Measurements from ENCODE around the gene ZNF324. TPM values are rescaled to one million over a fixed set of nuclear protein-coding genes. Genes with fewer than 3 reads are reported as not detected.

The ZNF324 gene
- total RNA-seq, 1 donor from 2014 or later = 10.5 TPM

DNA sequence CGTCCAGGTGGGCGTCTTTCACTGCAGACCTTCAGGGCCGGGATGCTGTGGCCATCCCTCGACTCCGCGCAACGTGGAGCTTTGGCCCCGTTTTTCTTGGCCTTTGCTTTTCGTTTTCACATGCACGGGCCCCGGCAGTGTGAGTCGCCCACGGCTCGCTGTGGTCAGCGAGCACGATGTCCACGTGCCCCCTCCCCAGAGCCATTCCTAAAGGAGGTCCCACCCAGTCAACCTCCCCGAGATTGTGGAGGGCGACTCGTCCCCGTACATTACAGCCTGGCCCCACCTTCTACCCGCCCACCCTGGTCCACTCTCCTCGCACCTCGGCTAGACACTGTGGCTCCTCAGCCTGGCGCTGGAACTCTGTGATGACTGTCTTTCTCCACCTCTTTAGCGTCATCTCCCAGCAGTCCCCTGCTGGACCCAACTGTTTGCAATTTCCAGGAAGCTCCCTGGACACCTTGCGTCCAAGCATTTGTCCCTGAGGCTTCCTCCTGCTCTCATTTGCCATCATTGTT is 9.7 kb downstream of the ZNF324 start:
- H3K27ac Mint-ChIP-seq (ENCODE audit: unreplicated experiment) = peak overlapping the region; percentile 89
- H3K9me3 Mint-ChIP-seq (ENCODE audit: unreplicated experiment) = no peaks in the 10 kb centered on the region
- TF ChIP-seq, protein P1, sequence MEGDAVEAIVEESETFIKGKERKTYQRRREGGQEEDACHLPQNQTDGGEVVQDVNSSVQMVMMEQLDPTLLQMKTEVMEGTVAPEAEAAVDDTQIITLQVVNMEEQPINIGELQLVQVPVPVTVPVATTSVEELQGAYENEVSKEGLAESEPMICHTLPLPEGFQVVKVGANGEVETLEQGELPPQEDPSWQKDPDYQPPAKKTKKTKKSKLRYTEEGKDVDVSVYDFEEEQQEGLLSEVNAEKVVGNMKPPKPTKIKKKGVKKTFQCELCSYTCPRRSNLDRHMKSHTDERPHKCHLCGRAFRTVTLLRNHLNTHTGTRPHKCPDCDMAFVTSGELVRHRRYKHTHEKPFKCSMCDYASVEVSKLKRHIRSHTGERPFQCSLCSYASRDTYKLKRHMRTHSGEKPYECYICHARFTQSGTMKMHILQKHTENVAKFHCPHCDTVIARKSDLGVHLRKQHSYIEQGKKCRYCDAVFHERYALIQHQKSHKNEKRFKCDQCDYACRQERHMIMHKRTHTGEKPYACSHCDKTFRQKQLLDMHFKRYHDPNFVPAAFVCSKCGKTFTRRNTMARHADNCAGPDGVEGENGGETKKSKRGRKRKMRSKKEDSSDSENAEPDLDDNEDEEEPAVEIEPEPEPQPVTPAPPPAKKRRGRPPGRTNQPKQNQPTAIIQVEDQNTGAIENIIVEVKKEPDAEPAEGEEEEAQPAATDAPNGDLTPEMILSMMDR (IDR thresholded peaks at IDR 0.05; ENCODE audit: unreplicated experiment) = no peak
- peaks cover 10% of the 10 kb centered on the region for H3K36me3 Mint-ChIP-seq (ENCODE audit: low read depth, unreplicated experiment)
- H3K27me3 Mint-ChIP-seq (ENCODE audit: unreplicated experiment) = peaks cover 10% of the 10 kb centered on the region
- no peak for DNase-seq (ENCODE audit: low spot score)
- peaks cover 8% of the 10 kb centered on the region for H3K4me1 Mint-ChIP-seq (ENCODE audit: unreplicated experiment)
- H3K4me3 Mint-ChIP-seq (ENCODE audit: unreplicated experiment) = peak overlapping the region; percentile 85

DNA sequence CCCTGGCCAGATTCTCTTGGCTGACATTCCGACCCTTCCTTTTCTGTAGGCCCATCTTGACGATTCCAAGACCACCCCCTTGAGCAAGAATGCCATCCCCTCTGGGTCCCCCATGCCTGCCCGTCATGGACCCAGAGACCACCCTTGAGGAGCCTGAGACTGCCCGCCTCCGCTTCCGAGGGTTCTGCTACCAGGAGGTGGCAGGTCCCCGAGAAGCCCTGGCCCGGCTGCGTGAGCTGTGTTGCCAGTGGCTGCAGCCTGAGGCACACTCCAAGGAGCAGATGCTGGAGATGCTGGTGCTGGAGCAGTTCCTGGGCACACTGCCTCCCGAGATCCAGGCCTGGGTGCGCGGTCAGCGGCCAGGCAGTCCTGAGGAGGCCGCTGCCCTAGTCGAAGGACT is 10.2 kb downstream of the ZNF324 start:
- Mint-ChIP-seq H3K9me3 (ENCODE audit: unreplicated experiment) (no peaks in the 10 kb centered on the region), H3K4me3 (ENCODE audit: unreplicated experiment) (peak overlapping the region; percentile 85), H3K4me1 (ENCODE audit: unreplicated experiment) (peaks cover 8% of the 10 kb centered on the region), H3K27ac (ENCODE audit: unreplicated experiment) (peak overlapping the region; percentile 89), H3K36me3 (ENCODE audit: low read depth, unreplicated experiment) (peaks cover 12% of the 10 kb centered on the region), H3K27me3 (ENCODE audit: unreplicated experiment) (peaks cover 10% of the 10 kb centered on the region)
- TF ChIP-seq, protein P1 (IDR thresholded peaks at IDR 0.05; ENCODE audit: unreplicated experiment) = no peak
- DNase-seq (ENCODE audit: low spot score) = no peak

DNA sequence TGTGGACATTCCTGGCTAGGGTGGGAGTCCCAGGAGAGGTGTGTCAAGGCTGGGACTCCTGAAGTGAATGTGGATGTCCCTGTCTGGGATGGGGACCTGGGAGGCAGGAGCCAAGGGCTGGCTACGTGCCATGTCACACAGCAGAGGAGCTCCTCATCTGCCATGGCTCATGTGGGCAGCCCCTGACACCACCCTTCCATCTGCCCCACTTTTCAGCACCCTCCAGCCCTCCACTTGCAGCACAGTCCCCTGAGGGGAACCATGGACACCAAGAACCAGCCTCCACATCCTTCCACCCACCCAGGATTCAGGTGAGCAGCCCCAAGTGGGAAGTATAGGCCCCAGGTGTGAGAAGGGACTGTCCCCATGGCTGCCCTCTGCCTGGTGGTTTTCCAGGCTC is 11.0 kb downstream of the ZNF324 start:
- Mint-ChIP-seq H3K27me3 (ENCODE audit: unreplicated experiment) (peaks cover 9% of the 10 kb centered on the region), H3K4me3 (ENCODE audit: unreplicated experiment) (no peak overlapping the region), H3K36me3 (ENCODE audit: low read depth, unreplicated experiment) (peaks cover 12% of the 10 kb centered on the region), H3K9me3 (ENCODE audit: unreplicated experiment) (no peaks in the 10 kb centered on the region), H3K4me1 (ENCODE audit: unreplicated experiment) (peaks cover 8% of the 10 kb centered on the region), H3K27ac (ENCODE audit: unreplicated experiment) (no peak overlapping the region)
- TF ChIP-seq, protein P1 (IDR thresholded peaks at IDR 0.05; ENCODE audit: unreplicated experiment) = no peak
- DNase-seq (ENCODE audit: low spot score) = no peak

DNA sequence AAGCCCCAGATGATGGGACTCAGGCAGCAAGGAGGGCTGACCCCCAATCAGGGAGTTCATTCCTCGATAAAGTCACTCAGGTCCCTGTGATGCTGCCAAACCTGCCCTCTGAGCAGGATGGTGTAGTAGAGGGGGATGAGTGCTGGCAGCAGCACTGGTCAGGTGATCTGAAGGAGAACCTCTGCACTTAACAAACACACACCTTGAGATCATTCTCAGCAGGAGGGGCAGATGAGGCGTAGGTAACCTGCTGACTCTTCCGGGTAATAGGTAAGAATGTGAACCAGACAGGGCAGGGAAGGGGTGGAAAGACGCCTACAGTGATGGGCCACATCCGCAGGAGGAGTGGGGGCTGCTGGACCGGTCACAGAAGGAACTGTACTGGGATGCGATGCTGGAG is 12.4 kb downstream of the ZNF324 start:
- Mint-ChIP-seq H3K9me3 (ENCODE audit: unreplicated experiment) (no peaks in the 10 kb centered on the region), H3K4me3 (ENCODE audit: unreplicated experiment) (no peak overlapping the region), H3K4me1 (ENCODE audit: unreplicated experiment) (peaks cover 8% of the 10 kb centered on the region), H3K36me3 (ENCODE audit: low read depth, unreplicated experiment) (peaks cover 8% of the 10 kb centered on the region), H3K27me3 (ENCODE audit: unreplicated experiment) (peaks cover 9% of the 10 kb centered on the region), H3K27ac (ENCODE audit: unreplicated experiment) (no peak overlapping the region)
- TF ChIP-seq, protein P1 (IDR thresholded peaks at IDR 0.05; ENCODE audit: unreplicated experiment) = no peak
- DNase-seq (ENCODE audit: low spot score) = no peak

DNA sequence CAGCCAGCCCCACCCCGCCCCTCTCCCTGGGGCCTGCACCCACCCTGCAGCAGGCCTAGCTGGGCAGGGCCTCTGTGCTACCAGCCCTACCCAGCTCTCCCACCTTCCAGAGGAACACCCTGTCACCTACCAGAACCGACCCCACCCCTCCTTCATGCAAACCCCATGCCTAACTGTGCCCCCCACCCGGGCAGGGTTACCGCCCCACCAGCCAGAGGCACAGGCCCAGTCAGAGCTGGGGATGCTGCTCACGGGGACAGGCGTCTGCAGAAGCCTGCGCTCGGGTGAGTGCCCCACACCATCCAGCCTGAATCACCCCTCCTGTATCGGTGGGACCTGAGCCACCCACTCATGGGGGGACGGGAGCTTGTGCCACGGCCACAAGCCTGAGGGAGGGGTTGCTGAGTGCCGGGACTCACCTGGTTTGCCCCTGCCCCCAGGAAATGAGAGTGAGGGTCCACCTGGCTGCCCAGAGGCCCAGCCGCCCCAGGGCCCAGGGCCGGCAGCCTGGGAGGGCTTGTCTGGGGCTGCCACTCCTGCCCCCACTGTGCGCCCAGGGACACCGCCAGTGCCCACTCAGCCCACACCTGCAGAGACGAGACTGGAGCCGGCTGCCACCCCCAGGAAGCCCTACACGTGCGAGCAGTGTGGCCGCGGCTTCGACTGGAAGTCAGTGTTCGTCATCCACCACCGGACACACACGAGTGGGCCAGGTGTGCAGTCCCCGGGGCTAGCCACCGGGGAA is 13.0 kb downstream of the ZNF324 start:
- H3K4me1 Mint-ChIP-seq (ENCODE audit: unreplicated experiment) = peaks cover 8% of the 10 kb centered on the region
- H3K4me3 Mint-ChIP-seq (ENCODE audit: unreplicated experiment) = no peak overlapping the region
- H3K27ac Mint-ChIP-seq (ENCODE audit: unreplicated experiment) = no peak overlapping the region
- H3K9me3 Mint-ChIP-seq (ENCODE audit: unreplicated experiment) = no peaks in the 10 kb centered on the region
- peaks cover 8% of the 10 kb centered on the region for H3K36me3 Mint-ChIP-seq (ENCODE audit: low read depth, unreplicated experiment)
- TF ChIP-seq, protein P1 (IDR thresholded peaks at IDR 0.05; ENCODE audit: unreplicated experiment) = no peak
- H3K27me3 Mint-ChIP-seq (ENCODE audit: unreplicated experiment) = peaks cover 9% of the 10 kb centered on the region
- DNase-seq (ENCODE audit: low spot score) = no peak
